H1 (cell line): ENCODE measurements around the gene ZBTB20. TPM values are rescaled to one million over a fixed set of nuclear protein-coding genes. Genes with fewer than 3 reads are reported as not detected.

Experiments
- ASH2L ChIP-seq: fragments of 200-600, 300-600 bp; sonication (generic); IDR thresholded peaks from one replicate; pipeline ENCODE4 v1.7.1; 2017; ENCODE audit warnings: low read length
- CHD2 ChIP-seq: IDR thresholded peaks from 2 replicates; pipeline ENCODE4 v1.6.1; 2012; ENCODE audit warnings: low read length, improper control_type of control experiment
- CHD7 ChIP-seq: fragments of 300-600 bp; sonication (generic); IDR thresholded peaks from 2 replicates; pipeline ENCODE4 v1.7.1; 2012; ENCODE audit warnings: low read length, moderate library complexity, mild to moderate bottlenecking, inconsistent platforms; ENCODE audit not compliant: insufficient replicate concordance
- HDAC2 ChIP-seq, 2 experiments: fragments of 300-600 bp in 1 of 2; sonication (generic) in 1 of 2; IDR thresholded peaks; 2 replicates each; pipeline ENCODE4 v1.6.1; 2011 to 2012; ENCODE audit warnings: low read depth in 2 of 2, low read length in 2 of 2, mild to moderate bottlenecking in 2 of 2, moderate library complexity in 2 of 2, borderline replicate concordance in 1 of 2, inconsistent platforms in 1 of 2
- USF2 ChIP-seq: IDR thresholded peaks from 2 replicates; pipeline ENCODE4 v1.6.1; 2011; ENCODE audit warnings: low read length, improper control_type of control experiment
- YY1 ChIP-seq: IDR thresholded peaks from 2 replicates; pipeline ENCODE4 v1.6.1; 2011; ENCODE audit warnings: low read depth, mild to moderate bottlenecking, low read length
- polyA plus RNA-seq, 7 experiments: library from polyadenylated mRNA; depleted of rRNA in 3 of 7; stranded (reverse) in 5 of 7; unstranded in 2 of 7; fragments of >200 nt in 5 of 7; fragments of 200-250 nt in 2 of 7; gene quantifications; 1 replicate in 5 of 7; 2 replicates in 1 of 7; 4 replicates in 1 of 7; pipeline versions ENCODE4 v1.2.1 to v1.2.3, GENCODE V29; 2011 to 2013; ENCODE audit warnings: missing spikeins in 2 of 7, mixed read lengths in 2 of 7
- total RNA-seq: library from RNA; stranded (reverse); fragmentation: NEBNext Ultra II Directional; extraction: Animal tissue kit (Norgen Biotek cat#: 25700); gene quantifications from 2 replicates; pipeline ENCODE4 v1.2.1, GENCODE V29; 2021
- TF ChIP-seq, protein P1 (sequence below): IDR thresholded peaks from 2 replicates; pipeline ENCODE4 v1.6.1; 2012; ENCODE audit warnings: low read length, inconsistent platforms

The ZBTB20 gene
- total and polyA plus RNA-seq, 2 of the 8 experiments (the other 6 are each of a cell fraction or from before 2014, with no cell fraction given): 0.35 to 1.3 TPM

GRCh38 chr3:114332342-114333179 lies 814.5 kb downstream of the ZBTB20 start (continued):
- TF ChIP-seq CHD7 (no peak), USF2 (no peak), YY1 (no peak), ASH2L (no peak), CHD2 (no peak), HDAC2 (IDR thresholded peaks at IDR 0.05; ENCODE audit: borderline replicate concordance in 1 of 2, low read depth in 2 of 2, low read length in 2 of 2) (no peak)
- TF ChIP-seq, protein P1, sequence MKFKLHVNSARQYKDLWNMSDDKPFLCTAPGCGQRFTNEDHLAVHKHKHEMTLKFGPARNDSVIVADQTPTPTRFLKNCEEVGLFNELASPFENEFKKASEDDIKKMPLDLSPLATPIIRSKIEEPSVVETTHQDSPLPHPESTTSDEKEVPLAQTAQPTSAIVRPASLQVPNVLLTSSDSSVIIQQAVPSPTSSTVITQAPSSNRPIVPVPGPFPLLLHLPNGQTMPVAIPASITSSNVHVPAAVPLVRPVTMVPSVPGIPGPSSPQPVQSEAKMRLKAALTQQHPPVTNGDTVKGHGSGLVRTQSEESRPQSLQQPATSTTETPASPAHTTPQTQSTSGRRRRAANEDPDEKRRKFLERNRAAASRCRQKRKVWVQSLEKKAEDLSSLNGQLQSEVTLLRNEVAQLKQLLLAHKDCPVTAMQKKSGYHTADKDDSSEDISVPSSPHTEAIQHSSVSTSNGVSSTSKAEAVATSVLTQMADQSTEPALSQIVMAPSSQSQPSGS: no peak
